Endothelial cell (in vitro differentiated cells): ENCODE measurements around the gene AP5B1. TPM values are rescaled to one million over a fixed set of nuclear protein-coding genes. Genes with fewer than 3 reads are reported as not detected.

Source experiments
- DNase-seq: peaks from one replicate; pipeline ENCODE4 v3.0.0; 2021; ENCODE audit warnings: low spot score
- H3K27ac Mint-ChIP-seq: one replicate; pipeline ENCODE4 v1.8.0; 2021; ENCODE audit warnings: mixed read lengths, inconsistent platforms; ENCODE audit not compliant: unreplicated experiment
- H3K27me3 Mint-ChIP-seq: one replicate; pipeline ENCODE4 v1.8.0; 2021; ENCODE audit warnings: mild to moderate bottlenecking, moderate library complexity, mixed read lengths, inconsistent platforms; ENCODE audit not compliant: unreplicated experiment
- H3K36me3 Mint-ChIP-seq: one replicate; pipeline ENCODE4 v1.8.0; 2021; ENCODE audit warnings: mild to moderate bottlenecking, low read depth, mixed read lengths, inconsistent platforms; ENCODE audit not compliant: unreplicated experiment
- H3K4me1 Mint-ChIP-seq: one replicate; pipeline ENCODE4 v1.8.0; 2021; ENCODE audit warnings: mild to moderate bottlenecking, mixed read lengths, inconsistent platforms; ENCODE audit not compliant: unreplicated experiment
- H3K4me3 Mint-ChIP-seq: one replicate; pipeline ENCODE4 v1.8.0; 2021; ENCODE audit warnings: mild to moderate bottlenecking, mixed read lengths, inconsistent platforms; ENCODE audit not compliant: unreplicated experiment
- H3K9me3 Mint-ChIP-seq: one replicate; pipeline ENCODE4 v1.8.0; 2021; ENCODE audit warnings: mixed read lengths, inconsistent platforms; ENCODE audit not compliant: unreplicated experiment
- CTCF ChIP-seq: fragments of 200-600 bp; sonication (generic); IDR thresholded peaks from one replicate; pipeline ENCODE4 v1.5.0; 2021; ENCODE audit warnings: antibody characterized with exemption; ENCODE audit not compliant: unreplicated experiment
- total RNA-seq: library from RNA; stranded (reverse); fragmentation: NEBNext Ultra II Directional; extraction: Animal tissue kit (Norgen Biotek cat#: 25700); gene quantifications from one replicate; pipeline ENCODE4 v1.2.1, GENCODE V29; 2021; ENCODE audit not compliant: unreplicated experiment

Gene AP5B1
- total RNA-seq, 1 donor from 2014 or later = 3.4 TPM

- Mint-ChIP-seq H3K27me3 (peaks cover 6% of the 10 kb centered on the region), H3K4me1 (peaks cover under 1% of the 10 kb centered on the region), H3K27ac (no peak overlapping the region), H3K4me3 (no peak overlapping the region), H3K36me3 (no peaks in the 10 kb centered on the region), H3K9me3 (no peaks in the 10 kb centered on the region)
- no peak for TF ChIP-seq CTCF
- DNase-seq = no peak
Observed at GRCh38 chr11:65808744-65809341, 28.1 kb upstream of the AP5B1 start.

GRCh38 chr11:65806979-65807378, 26.2 kb upstream of the AP5B1 start:
- TF ChIP-seq CTCF = no peak
- no peaks in the 10 kb centered on the region for H3K36me3 Mint-ChIP-seq
- peaks cover 2% of the 10 kb centered on the region for H3K4me1 Mint-ChIP-seq
- no peak overlapping the region for H3K27ac Mint-ChIP-seq
- DNase-seq = no peak
- peaks cover 4% of the 10 kb centered on the region for H3K27me3 Mint-ChIP-seq
- no peaks in the 10 kb centered on the region for H3K9me3 Mint-ChIP-seq
- H3K4me3 Mint-ChIP-seq = no peak overlapping the region

- no peak for DNase-seq
- TF ChIP-seq CTCF = no peak
- H3K27me3 Mint-ChIP-seq = peaks cover 2% of the 10 kb centered on the region
- no peaks in the 10 kb centered on the region for H3K36me3 Mint-ChIP-seq
- no peaks in the 10 kb centered on the region for H3K9me3 Mint-ChIP-seq
- no peak overlapping the region for H3K4me3 Mint-ChIP-seq
- H3K27ac Mint-ChIP-seq = no peak overlapping the region
- peaks cover 2% of the 10 kb centered on the region for H3K4me1 Mint-ChIP-seq
Observed at GRCh38 chr11:65803797-65804492, 23.2 kb upstream of the AP5B1 start.

- H3K4me1 Mint-ChIP-seq = peaks cover 2% of the 10 kb centered on the region
- no peaks in the 10 kb centered on the region for H3K36me3 Mint-ChIP-seq
- TF ChIP-seq CTCF = no peak
- no peaks in the 10 kb centered on the region for H3K9me3 Mint-ChIP-seq
- no peak overlapping the region for H3K27ac Mint-ChIP-seq
- no peak overlapping the region for H3K4me3 Mint-ChIP-seq
- peaks cover 2% of the 10 kb centered on the region for H3K27me3 Mint-ChIP-seq
- DNase-seq = no peak
Observed at GRCh38 chr11:65802841-65803240, 22.1 kb upstream of the AP5B1 start.
